Measurements from ENCODE around the gene KLRB1. TPM values are rescaled to one million over a fixed set of nuclear protein-coding genes. Genes with fewer than 3 reads are reported as not detected.
"Not testable (repeated sequence)": the region's sequence is repeated elsewhere in the genome, so short reads cannot be mapped to it uniquely, and the experiment has no call there.

Gene KLRB1
- total RNA-seq, 1 donor from 2014 or later = 0.19 TPM

DNA sequence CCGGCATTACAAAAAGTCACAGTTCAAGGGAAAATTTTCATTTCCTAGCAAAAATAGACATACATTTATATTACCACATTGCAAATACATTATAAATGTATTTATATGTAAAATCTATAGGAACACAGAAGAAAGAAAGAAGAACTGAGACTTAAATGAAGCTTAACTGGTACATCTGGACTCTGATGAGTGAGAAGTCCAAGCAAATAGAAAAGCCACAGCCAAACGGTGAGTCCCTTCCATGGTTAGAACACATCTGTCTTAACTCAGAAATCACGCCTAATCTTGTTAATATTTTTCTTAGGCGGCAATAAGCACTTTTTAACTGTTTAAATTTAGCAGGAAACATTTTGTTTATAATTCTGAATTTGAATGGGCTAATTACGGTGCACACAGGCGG lies 9.4 kb upstream of the KLRB1 start:
- intact Hi-C loops (cut with micrococcal nuclease) = no loop called here
- Histone ChIP-seq H3K4me3 (no peak overlapping the region), H3K4me1 (no peaks in the 10 kb centered on the region), H3K36me3 (no peaks in the 10 kb centered on the region), H3K27me3 (ENCODE audit: low read depth) (no peaks in the 10 kb centered on the region), H3K27ac (replicated peaks) (no peak overlapping the region), H3K9me3 (replicated peaks) (peaks cover 5% of the 10 kb centered on the region)
- TF ChIP-seq, protein P1, sequence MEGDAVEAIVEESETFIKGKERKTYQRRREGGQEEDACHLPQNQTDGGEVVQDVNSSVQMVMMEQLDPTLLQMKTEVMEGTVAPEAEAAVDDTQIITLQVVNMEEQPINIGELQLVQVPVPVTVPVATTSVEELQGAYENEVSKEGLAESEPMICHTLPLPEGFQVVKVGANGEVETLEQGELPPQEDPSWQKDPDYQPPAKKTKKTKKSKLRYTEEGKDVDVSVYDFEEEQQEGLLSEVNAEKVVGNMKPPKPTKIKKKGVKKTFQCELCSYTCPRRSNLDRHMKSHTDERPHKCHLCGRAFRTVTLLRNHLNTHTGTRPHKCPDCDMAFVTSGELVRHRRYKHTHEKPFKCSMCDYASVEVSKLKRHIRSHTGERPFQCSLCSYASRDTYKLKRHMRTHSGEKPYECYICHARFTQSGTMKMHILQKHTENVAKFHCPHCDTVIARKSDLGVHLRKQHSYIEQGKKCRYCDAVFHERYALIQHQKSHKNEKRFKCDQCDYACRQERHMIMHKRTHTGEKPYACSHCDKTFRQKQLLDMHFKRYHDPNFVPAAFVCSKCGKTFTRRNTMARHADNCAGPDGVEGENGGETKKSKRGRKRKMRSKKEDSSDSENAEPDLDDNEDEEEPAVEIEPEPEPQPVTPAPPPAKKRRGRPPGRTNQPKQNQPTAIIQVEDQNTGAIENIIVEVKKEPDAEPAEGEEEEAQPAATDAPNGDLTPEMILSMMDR (IDR thresholded peaks at IDR 0.05; ENCODE audit: borderline replicate concordance) = no peak
- no peak for DNase-seq

DNA sequence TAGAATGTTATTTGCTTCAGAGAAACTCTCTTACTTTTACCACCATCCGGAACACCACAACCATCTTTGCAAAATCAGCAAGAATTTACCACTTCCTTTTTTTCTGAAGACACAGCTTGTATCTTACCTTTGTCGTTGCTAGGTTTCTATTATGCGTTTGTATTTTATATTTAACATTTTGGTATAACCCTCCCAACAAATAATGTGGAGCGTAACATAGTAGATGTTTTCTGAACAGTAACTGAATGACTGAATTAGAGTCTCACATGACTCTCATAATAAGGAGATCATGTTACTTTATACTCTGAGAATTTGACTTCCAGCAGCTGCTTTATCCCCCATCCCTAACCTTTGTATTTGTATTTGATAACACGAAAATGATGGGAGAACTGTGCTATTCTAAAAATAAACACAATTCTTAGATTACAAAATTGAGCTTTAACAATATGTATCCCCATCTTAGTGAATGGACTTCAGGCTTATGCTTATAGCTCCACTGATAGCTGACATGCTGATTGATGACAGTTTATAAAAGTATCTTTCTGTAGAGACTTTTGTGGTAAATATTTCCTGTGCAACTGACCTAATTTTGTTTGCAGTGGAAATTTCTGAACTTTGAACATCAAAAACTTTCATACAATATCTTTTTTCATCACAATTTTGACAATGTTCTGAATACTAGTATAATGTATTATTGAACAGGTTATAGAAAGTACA lies 7.9 kb upstream of the KLRB1 start:
- DNase-seq = no peak
- Histone ChIP-seq H3K27me3 (ENCODE audit: low read depth) (no peaks in the 10 kb centered on the region), H3K9me3 (replicated peaks) (peaks cover 5% of the 10 kb centered on the region), H3K4me1 (no peaks in the 10 kb centered on the region), H3K36me3 (no peaks in the 10 kb centered on the region), H3K27ac (replicated peaks) (no peak overlapping the region), H3K4me3 (no peak overlapping the region)
- intact Hi-C loops (cut with micrococcal nuclease) = no loop called here
- TF ChIP-seq, protein P1 (IDR thresholded peaks at IDR 0.05; ENCODE audit: borderline replicate concordance) = no peak

DNA sequence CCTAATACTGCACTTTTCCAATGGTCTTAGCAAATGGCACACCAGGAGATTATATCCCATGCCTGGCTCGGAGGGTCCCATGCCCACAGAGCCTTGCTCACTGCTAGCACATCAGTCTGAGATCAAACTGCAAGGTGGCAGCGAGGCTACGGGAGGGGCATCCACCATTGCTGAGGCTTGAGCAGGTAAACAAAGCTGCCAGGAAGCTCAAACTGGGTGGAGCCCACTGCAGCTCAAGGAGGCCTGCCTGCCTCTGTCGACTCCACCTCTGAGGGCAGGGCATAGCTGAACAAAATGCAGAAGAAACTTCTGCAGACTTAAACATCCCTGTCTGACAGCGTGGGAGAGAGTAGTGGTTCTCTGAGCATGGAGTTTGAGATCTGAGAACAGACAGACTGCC lies 2.9 kb upstream of the KLRB1 start:
- H3K4me3 ChIP-seq; H3K27me3 ChIP-seq (ENCODE audit: low read depth); H3K36me3 ChIP-seq; intact Hi-C loops (cut with micrococcal nuclease); DNase-seq; H3K27ac ChIP-seq (replicated peaks); H3K9me3 ChIP-seq (replicated peaks); H3K4me1 ChIP-seq: not testable (repeated sequence)

DNA sequence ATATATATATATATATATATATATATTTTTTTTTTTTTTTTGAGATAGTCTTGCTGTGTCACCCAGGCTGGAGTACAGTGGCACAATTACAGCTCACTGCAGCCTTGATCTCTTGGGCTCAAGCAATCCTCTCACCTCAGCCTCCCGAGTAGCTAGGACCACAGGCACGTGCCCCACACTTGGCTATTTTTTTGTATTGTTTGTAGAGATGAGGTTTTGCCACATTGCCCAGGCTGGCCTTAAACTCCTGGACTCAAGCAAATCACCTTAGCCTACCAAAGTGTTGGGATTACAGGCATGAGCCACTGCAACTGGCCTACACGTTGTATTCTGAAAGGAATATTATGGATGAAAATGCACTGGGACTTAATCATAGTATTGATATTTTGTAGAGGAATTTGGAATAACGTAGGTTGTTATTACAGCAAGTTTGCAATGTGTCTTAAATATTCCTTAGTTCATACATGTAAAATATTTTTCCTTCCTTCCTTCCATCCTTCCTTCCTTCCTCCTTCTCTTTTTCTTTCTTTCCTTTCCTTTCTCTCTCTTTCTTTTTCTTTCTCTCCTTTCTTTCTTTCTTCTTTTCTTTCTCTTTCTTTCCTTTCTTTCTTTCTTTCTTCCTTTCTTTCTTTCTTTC lies 862 bp downstream of the KLRB1 start:
- Histone ChIP-seq H3K9me3 (replicated peaks) (peaks cover 3% of the 10 kb centered on the region), H3K36me3 (no peaks in the 10 kb centered on the region), H3K4me3 (no peak overlapping the region), H3K4me1 (no peaks in the 10 kb centered on the region), H3K27me3 (ENCODE audit: low read depth) (no peaks in the 10 kb centered on the region), H3K27ac (replicated peaks) (no peak overlapping the region)
- DNase-seq = no peak
- TF ChIP-seq, protein P1 (IDR thresholded peaks at IDR 0.05; ENCODE audit: borderline replicate concordance) = no peak
- intact Hi-C loops (cut with micrococcal nuclease) = no loop called here

DNA sequence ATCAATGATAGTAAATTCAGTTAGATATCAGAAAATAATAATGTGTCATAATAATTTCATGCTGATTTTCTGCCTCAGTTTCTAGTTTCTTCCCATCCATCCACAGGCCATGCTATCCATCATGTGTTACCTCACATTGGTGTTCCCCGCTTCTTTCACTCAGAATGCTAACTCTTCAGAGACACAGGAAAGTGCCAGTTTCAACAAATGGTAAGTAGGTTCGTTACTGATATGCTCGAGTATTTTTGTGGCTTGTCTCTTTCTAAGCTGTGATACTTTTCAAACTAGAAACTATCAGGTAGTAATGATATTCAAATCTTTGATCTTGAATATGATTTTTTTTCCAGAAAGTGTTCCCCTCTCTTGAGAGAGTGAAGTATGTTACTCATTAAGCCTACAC lies 1.5 kb downstream of the KLRB1 start:
- Histone ChIP-seq H3K4me1 (no peaks in the 10 kb centered on the region), H3K36me3 (no peaks in the 10 kb centered on the region), H3K4me3 (no peak overlapping the region), H3K27ac (replicated peaks) (no peak overlapping the region), H3K27me3 (ENCODE audit: low read depth) (no peaks in the 10 kb centered on the region), H3K9me3 (replicated peaks) (peaks cover 3% of the 10 kb centered on the region)
- intact Hi-C loops (cut with micrococcal nuclease) = no loop called here
- DNase-seq = no peak
- TF ChIP-seq, protein P1 (IDR thresholded peaks at IDR 0.05; ENCODE audit: borderline replicate concordance) = no peak

DNA sequence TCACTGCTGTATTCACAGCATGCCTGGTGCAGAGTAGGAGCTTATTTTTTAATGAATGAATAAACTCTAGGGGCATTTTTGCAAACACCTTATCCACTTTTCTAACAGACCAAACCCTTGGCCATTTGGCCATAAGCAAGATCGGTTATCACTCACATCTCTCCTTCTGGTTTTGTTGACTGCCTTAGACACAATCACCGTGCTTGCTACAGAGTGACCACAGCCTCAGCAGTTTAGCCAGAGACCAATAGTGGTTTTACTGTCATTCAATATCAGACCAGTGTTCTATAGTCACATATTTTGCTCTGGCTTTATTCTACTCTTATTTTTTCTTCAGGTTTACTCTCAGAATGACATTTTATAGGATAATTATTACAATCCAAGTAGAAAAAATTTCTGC lies 2.2 kb downstream of the KLRB1 start:
- Histone ChIP-seq H3K4me1 (no peaks in the 10 kb centered on the region), H3K27ac (replicated peaks) (no peak overlapping the region), H3K27me3 (ENCODE audit: low read depth) (no peaks in the 10 kb centered on the region), H3K4me3 (no peak overlapping the region), H3K36me3 (no peaks in the 10 kb centered on the region), H3K9me3 (replicated peaks) (peaks cover 3% of the 10 kb centered on the region)
- no peak for DNase-seq
- intact Hi-C loops (cut with micrococcal nuclease) = no loop called here
- TF ChIP-seq, protein P1 (IDR thresholded peaks at IDR 0.05; ENCODE audit: borderline replicate concordance) = no peak
